GM19240 (cell line): ENCODE results near the gene PPARGC1A.

ENCODE experiments used
- DNase-seq: peaks from one replicate; pipeline ENCODE4 v3.0.0; 2011; ENCODE audit warnings: low spot score; ENCODE audit not compliant: insufficient read length

Gene PPARGC1A

DNA sequence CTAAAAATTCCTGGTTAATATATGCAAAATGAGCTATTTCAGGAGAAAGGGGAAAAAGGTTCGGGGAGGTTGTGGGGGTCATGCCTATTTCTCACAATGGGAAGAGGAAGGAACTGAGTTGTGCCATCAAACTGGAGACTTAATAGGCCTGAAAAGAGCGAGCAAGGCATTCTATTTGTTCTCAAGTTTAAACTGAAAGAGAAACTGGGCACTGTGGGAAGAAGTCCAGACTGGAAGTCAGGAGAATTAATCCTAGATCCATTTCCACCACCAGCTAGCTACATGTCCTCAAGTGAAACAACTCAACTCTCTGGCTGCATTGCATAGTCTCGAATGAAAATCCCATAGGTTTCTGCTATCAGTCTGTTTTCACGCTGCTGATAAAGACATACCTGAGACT, 50.6 kb downstream of the PPARGC1A start:
- no peak for DNase-seq

DNA sequence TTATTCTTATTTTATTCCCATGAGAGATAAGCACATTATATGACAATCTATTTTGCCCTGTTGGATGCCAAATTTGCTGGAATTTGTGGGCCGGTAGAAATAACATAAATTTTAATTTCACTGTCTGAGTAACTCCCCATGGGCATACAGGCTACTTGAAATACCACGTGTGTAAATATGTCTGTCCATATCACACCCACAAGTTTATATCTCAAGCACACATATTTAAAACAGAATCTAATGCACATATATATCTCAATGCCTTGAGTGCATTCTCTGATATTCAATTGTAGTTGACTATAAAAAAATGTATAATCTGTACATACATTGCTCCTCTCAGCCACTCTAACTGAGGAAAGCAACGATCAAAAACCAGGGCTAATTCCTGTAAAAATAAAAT, 51.2 kb downstream of the PPARGC1A start:
- DNase-seq = no peak

DNA sequence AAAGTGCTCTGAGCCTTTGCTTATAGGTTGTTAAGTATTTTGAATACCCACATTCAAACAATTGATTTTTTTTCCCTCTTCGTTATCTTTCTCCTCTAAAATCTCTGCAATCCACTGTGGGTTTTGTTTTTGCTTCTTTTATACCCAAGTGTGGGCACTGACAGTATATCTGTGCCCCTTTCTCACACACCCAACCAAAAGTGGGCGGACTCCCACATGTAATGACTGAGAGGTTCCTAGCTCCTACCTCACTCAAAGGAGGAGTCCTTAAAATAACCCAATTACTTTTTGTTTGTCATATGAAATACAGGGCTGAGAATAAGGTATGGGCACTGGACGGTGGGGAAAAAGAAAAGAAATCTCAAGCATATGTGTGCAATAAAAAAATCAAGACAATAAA, 51.7 kb downstream of the PPARGC1A start:
- no peak for DNase-seq

GRCh38 chr4:23837371-23837770, 52.5 kb downstream of the PPARGC1A start:
- DNase-seq = no peak

- DNase-seq = no peak
Observed at GRCh38 chr4:23835774-23836478, 53.9 kb downstream of the PPARGC1A start.

- no peak for DNase-seq
Observed at GRCh38 chr4:23828779-23829178, 61.1 kb downstream of the PPARGC1A start.

DNA sequence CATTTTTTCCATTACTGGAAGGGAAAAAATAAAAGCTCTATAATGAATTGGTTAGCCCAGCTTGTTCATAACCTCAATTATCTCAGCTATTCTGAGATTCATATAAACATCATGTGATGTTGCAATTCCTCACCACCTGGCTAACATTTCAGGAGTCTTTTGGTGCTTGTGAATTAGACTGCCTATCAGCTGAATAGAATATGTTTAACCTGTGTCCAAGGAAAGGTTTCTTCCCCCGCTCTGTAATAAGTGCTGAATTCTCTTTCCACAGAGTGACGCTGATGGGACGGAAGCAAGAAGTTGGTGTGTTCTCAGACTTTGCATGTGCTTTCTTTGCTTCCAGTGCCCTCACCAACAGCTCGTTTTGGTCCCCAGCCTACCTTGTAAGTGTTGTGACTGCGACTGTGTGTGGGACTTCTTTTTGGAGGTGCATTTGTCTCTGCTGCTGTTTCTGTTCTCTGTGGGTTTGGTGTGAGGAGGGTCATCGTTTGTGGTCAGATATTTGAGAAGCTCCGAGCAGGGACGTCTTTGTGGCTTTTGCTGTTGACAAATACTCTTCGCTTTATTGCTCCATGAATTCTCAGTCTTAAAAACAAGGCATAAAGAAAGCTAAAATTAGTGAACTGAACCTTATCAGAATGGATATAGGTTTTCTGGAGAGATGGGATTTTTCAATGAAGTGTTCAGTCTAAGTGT, 61.7 kb downstream of the PPARGC1A start:
- DNase-seq = no peak

DNA sequence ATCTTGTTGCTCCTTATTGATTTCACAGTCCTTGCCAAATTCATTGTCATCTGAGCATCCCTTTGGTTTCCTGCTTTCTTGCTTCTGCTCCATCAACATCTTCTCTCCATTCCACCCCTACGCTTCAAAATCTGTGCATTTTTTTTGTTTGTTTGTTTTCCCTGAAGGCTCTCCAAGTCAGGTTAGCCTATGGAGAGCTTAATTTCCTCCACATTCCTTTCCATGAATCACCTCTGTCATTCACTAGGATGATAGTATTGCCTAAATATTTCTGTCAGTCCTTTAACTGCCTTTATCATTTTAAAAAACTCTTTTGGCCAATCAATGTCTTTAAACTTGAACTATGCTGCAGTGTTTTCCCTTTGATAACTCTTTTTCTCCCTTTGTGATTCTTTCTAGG, 67.7 kb downstream of the PPARGC1A start:
- no peak for DNase-seq

- DNase-seq = no peak
Observed at GRCh38 chr4:23819041-23819511, 70.8 kb downstream of the PPARGC1A start.

- no peak for DNase-seq
Observed at GRCh38 chr4:23818097-23818885, 71.6 kb downstream of the PPARGC1A start.

DNA sequence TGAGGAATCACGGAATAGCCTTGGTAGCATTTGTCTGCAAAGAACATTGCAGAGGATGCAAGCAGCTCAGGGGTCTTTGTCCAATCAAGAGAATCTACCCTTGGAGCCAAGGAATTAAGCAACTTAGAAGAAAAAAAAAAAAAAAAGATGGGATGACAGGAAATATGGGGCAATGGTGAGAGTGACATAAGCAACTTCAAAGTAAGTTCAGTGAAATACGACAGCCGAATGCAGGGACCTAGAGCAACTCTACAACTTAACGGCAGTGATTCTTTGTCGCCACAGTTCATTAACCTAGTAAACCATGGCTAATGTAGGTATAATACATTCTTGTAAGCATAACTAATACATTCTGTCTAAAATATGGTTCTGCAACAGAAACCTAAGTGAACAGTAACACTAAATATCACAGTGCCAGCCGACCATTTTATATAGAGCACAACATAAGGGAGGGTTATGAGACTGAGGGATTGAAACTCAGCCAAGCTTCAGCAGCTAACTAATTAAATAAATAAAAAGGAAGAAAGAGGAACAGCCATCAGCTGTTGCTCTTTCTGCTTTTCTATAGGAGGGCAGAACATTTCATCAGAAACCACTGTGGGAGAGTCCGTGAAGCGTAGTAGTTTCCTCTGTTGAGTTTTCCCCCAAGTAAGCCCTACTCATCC, 74.7 kb downstream of the PPARGC1A start:
- no peak for DNase-seq

DNA sequence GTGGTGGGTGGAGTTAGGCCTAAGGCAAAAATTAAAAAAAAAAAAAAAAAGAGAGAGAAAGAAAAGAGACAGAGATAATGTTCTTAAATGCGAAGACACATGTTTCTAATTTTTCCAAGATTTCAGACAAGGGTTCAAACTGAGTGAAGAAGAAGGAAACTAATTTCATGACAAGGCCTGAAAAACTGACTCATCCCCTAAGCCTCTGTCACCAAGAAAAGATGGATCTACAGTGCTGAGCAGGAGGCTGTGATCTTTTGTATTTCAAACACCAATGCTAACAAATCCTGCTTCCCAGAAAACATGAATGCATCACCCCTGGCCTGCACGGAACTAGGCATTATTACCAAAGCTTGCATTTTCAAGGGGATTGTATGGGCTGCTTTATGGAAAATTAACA, 75.3 kb downstream of the PPARGC1A start:
- no peak for DNase-seq

DNA sequence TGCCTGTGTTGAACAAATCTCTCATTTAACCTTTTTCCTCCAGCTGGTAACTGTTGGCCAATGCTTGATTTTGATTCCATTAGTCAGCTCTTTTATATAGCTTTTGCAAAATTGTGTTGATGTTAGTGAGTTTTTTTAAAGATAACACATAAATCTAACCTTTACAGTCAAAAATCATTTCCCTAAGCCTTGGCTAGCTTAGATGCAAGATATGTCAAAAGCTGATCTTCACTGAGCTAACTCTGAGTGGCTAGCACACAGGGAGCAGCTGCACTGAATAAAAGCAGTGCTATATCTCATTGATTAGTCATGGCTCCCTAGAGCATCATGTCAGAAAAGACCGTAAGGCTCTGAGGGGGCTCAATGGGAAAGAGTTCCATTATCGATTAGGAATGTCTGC, 78.7 kb downstream of the PPARGC1A start:
- no peak for DNase-seq

GRCh38 chr4:23805450-23805851, 84.4 kb downstream of the PPARGC1A start:
- DNase-seq = no peak

DNA sequence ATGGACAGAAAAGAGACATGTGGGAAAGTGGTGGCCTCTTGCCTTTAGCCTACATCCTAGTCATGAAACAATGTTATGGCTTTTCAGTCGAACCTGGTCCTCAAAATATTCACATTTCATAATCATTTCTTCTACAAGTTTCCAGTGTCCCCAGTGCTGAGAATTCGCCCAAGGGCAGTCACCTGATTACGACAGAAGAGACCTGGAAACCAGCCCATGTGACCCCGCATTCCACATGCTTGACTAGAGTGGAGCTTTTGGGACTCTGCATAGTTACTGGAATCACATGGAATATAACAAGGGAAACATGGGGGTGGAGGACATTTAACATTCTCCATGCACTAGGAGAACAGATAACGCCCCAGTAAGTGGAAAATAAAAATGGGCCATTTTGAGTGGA, 100.1 kb downstream of the PPARGC1A start:
- DNase-seq = no peak

- DNase-seq = no peak
Observed at GRCh38 chr4:23788460-23788859, 101.4 kb downstream of the PPARGC1A start.

GRCh38 chr4:23788027-23788426, 101.8 kb downstream of the PPARGC1A start:
- DNase-seq = no peak

DNA sequence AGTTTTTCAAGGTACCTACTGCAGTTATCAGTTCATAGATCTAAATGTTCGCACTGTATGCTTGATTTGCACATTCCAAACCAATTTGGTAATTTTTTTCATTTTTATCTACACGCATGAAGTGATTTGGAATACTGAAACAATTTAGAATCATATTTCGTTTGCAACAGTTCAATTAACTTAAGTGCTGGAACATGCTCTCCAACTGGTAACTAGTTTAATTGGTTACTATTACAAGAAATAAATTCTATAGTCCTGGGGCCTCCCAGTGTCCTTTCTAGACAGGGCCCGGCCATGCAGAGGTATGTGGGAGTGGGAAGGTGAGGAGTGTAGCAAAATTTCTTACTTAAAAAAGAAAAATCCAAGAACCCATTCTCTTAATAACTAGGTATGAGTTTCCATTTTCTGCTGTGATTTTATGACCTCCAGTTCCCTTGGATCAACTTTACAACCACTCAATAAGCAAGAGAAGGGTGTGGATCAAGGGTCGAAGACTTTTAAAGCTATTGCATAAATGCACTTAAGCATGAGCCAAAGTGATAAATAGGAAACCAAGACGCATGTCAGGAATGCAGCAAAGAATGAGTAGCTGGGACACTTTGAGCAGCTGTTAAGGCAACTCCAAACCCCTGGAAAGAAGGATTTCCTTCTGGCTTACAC, 106.9 kb downstream of the PPARGC1A start:
- no peak for DNase-seq

DNA sequence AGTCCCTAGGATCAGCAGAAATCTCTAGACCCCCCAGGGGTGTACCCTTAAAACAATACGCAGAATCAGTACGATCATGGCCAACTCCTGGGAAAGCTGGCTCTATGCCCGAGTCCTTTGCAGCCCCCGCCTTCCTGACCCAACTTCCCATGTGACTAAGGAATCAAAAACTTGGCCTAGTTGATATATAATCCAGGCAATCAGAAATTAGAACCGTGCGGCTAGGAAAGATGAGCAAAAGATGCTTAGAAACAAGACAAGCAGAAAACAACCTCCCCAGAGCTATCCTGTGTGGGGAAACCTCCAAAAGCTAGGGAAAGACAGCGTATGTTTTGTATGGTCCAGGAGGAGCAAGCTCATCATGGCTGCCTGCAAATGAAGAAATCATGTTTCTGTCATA, 110.0 kb downstream of the PPARGC1A start:
- no peak for DNase-seq

DNA sequence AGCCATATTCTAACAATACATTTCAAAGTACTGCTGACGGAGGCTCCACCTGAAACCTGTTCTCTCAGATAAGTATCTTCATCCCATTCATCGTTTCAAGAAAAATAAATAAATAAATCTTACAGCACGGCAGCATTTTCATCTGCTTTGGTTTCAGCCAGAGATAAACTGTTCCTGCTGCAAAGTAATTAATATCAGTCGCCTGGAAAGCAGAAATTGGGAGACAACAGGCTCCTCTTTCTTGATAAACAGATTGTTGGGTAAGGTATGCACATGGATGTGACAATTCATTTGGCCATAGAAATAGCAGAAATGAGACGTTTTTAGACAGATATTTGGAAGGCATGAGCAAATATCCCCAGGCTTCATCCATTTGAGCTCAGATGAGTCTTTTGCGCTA, 110.4 kb downstream of the PPARGC1A start:
- no peak for DNase-seq

- no peak for DNase-seq
Observed at GRCh38 chr4:23775694-23776093, 114.2 kb downstream of the PPARGC1A start.
